Keratinocyte (primary cell): Measurements from ENCODE around the gene MLLT10. TPM values are rescaled to one million over a fixed set of nuclear protein-coding genes. Genes with fewer than 3 reads are reported as not detected.
"Not testable (repeated sequence)": the region's sequence is repeated elsewhere in the genome, so short reads cannot be mapped to it uniquely, and the experiment has no call there.

Source experiments
- DNase-seq: peaks from one replicate; pipeline ENCODE4 v3.0.0-alpha.2; 2011; ENCODE audit warnings: low read depth, missing footprints, low spot score
- FAIRE-seq: peaks from 2 replicates; lab custom pipeline; 2011; peaks lifted over from hg19 to GRCh38; lab: Jason Lieb, UNC
- H2AFZ ChIP-seq: 2 replicates; pipeline ENCODE4 v1.6.0; 2012; ENCODE audit warnings: low read length, control low read depth, inconsistent platforms; ENCODE audit not compliant: control insufficient read depth
- H3K27ac ChIP-seq: 2 replicates; pipeline ENCODE4 v1.5.1; 2011; ENCODE audit warnings: low read length; ENCODE audit not compliant: control insufficient read depth, insufficient read depth
- H3K27me3 ChIP-seq: 3 replicates; pipeline ENCODE4 v1.6.0; 2011; ENCODE audit warnings: low read length; ENCODE audit not compliant: control insufficient read depth, insufficient read depth; ENCODE audit errors: extremely low read depth
- H3K36me3 ChIP-seq, 2 experiments: 2 replicates in 1 of 2; 3 replicates in 1 of 2; pipeline ENCODE4 v1.5.1; 2011; ENCODE audit warnings: low read length in 2 of 2, mild to moderate bottlenecking in 1 of 2; ENCODE audit not compliant: control insufficient read depth in 2 of 2, insufficient read depth in 2 of 2; ENCODE audit errors: extremely low read depth in 1 of 2
- H3K4me1 ChIP-seq: 3 replicates; pipeline ENCODE4 v1.5.1; 2011; ENCODE audit warnings: low read length; ENCODE audit not compliant: control insufficient read depth, insufficient read depth; ENCODE audit errors: extremely low read depth
- H3K4me2 ChIP-seq: 3 replicates; pipeline ENCODE4 v1.6.0; 2011; ENCODE audit warnings: low read depth, low read length; ENCODE audit not compliant: control insufficient read depth, insufficient read depth; ENCODE audit errors: extremely low read depth
- H3K4me3 ChIP-seq, 3 experiments: fragments of 200-600 bp in 1 of 3; sonication (generic) in 1 of 3; 2 replicates in 2 of 3; 3 replicates in 1 of 3; pipeline ENCODE4 v1.5.1; 2011 to 2016; ENCODE audit warnings: low read length in 3 of 3, mild to moderate bottlenecking in 3 of 3, control low read depth in 2 of 3, inconsistent platforms in 1 of 3, low read depth in 1 of 3, mixed read lengths in 1 of 3, mixed run types in 1 of 3, moderate library complexity in 1 of 3; ENCODE audit not compliant: control insufficient read depth in 2 of 3, insufficient read depth in 2 of 3; ENCODE audit errors: extremely low read depth in 1 of 3
- H3K79me2 ChIP-seq: 2 replicates; pipeline ENCODE4 v1.6.0; 2012; ENCODE audit warnings: low read length; ENCODE audit not compliant: control insufficient read depth, insufficient read depth
- H3K9ac ChIP-seq: 3 replicates; pipeline ENCODE4 v1.6.0; 2011; ENCODE audit warnings: low read length; ENCODE audit not compliant: control insufficient read depth, insufficient read depth; ENCODE audit errors: extremely low read depth
- H3K9me1 ChIP-seq: 3 replicates; pipeline ENCODE4 v1.6.0; 2011; ENCODE audit warnings: low read length; ENCODE audit not compliant: control insufficient read depth, insufficient read depth; ENCODE audit errors: extremely low read depth
- H3K9me3 ChIP-seq: 2 replicates; pipeline ENCODE4 v1.5.1; 2012; ENCODE audit warnings: low read depth, low read length; ENCODE audit not compliant: control insufficient read depth
- H4K20me1 ChIP-seq: 3 replicates; pipeline ENCODE4 v1.6.0; 2011; ENCODE audit warnings: low read length; ENCODE audit not compliant: control insufficient read depth, insufficient read depth; ENCODE audit errors: extremely low read depth
- CTCF ChIP-seq, 3 experiments: IDR thresholded peaks in 1 of 3; conservative IDR thresholded peaks in 1 of 3; optimal IDR thresholded peaks in 1 of 3; 2 replicates in 2 of 3; 3 replicates in 1 of 3; pipeline versions ENCODE3 to v1.5.1; 2011; ENCODE audit warnings: low read length in 3 of 3, mild to moderate bottlenecking in 3 of 3, moderate library complexity in 2 of 3, control low read depth in 1 of 3, inconsistent platforms in 1 of 3; ENCODE audit not compliant: insufficient read depth in 2 of 3; ENCODE audit errors: extremely low read depth in 1 of 3
- EZH2 ChIP-seq: IDR thresholded peaks from one replicate; pipeline ENCODE4 v1.6.1; 2012; ENCODE audit warnings: inconsistent platforms, mild to moderate bottlenecking, low read length, moderate library complexity
- dilution Hi-C: fragments of 300-500 bp; cut with MboI; formaldehyde crosslinking; loops from one replicate; pipeline ENCODE4 v1.7.0; 2020; ENCODE audit warnings: low sequenced_read_pairs; ENCODE audit not compliant: extremely low pct_ligation_motif_present
- polyA plus RNA-seq, 5 experiments: library from polyadenylated mRNA; depleted of rRNA in 3 of 5; stranded (reverse) in 3 of 5; stranded (forward) in 1 of 5; unstranded in 1 of 5; fragments of >200 nt; gene quantifications; 1 replicate in 1 of 5; 2 replicates in 3 of 5; 3 replicates in 1 of 5; pipeline versions ENCODE4 v1.2.1 to v1.2.3, GENCODE V29; 2011 to 2012; ENCODE audit warnings: missing spikeins in 2 of 5, low read depth in 1 of 5, low replicate concordance in 1 of 5

Gene MLLT10
- polyA plus RNA-seq, 1 donor (not counting 4 experiments of a cell fraction or from before 2014, with no cell fraction given), result 40.2 TPM

- no peak overlapping the region for H3K4me3 ChIP-seq
- no peaks in the 10 kb centered on the region for H3K9me3 ChIP-seq
- TF ChIP-seq CTCF (optimal IDR thresholded peaks at IDR 0.05 in 1 of 3, IDR thresholded peaks at IDR 0.05 in 1 of 3, conservative IDR thresholded peaks at IDR 0.05 in 1 of 3; ENCODE audit: extremely low read depth in 1 of 3, insufficient read depth in 2 of 3, low read length in 3 of 3) (no peak), EZH2 (no peak)
- H4K20me1 ChIP-seq, result peaks cover 2% of the 10 kb centered on the region
- H3K4me1 ChIP-seq, result peaks cover 17% of the 10 kb centered on the region
- H3K9me1 ChIP-seq, result no peaks in the 10 kb centered on the region
- no peak overlapping the region for H3K27ac ChIP-seq
- no peak overlapping the region for H3K9ac ChIP-seq
- FAIRE-seq (no peak), DNase-seq (no peak)
- no peaks in the 10 kb centered on the region for H3K27me3 ChIP-seq
- peaks cover 7 to 9% of the 10 kb centered on the region in 2 experiments for H3K36me3 ChIP-seq
- dilution Hi-C loops, result no loop called here
- H3K79me2 ChIP-seq, result peaks cover 40% of the 10 kb centered on the region
- H3K4me2 ChIP-seq, result no peak overlapping the region
- H2AFZ ChIP-seq, result no peak overlapping the region
Observed at GRCh38 chr10:21536874-21537273, 2.8 kb downstream of the MLLT10 start.

- dilution Hi-C loops, H3K4me2 ChIP-seq, H3K4me1 ChIP-seq, H3K9me1 ChIP-seq, H3K9me3 ChIP-seq, FAIRE-seq, H4K20me1 ChIP-seq, DNase-seq, H3K27me3 ChIP-seq, H3K9ac ChIP-seq, H2AFZ ChIP-seq, H3K27ac ChIP-seq, H3K4me3 ChIP-seq: not testable (repeated sequence)
- Histone ChIP-seq H3K79me2 (peaks cover 58% of the 10 kb centered on the region), H3K36me3 (peaks cover 18 to 23% of the 10 kb centered on the region in 2 experiments)
Observed at GRCh38 chr10:21540701-21541100, 6.7 kb downstream of the MLLT10 start.

GRCh38 chr10:21547246-21547645, 13.2 kb downstream of the MLLT10 start:
- FAIRE-seq (no peak), DNase-seq (no peak)
- Histone ChIP-seq H3K36me3 (peaks cover 13 to 17% of the 10 kb centered on the region in 2 experiments), H3K27me3 (no peaks in the 10 kb centered on the region), H3K9ac (no peak overlapping the region), H3K4me1 (no peaks in the 10 kb centered on the region), H4K20me1 (no peaks in the 10 kb centered on the region), H2AFZ (no peak overlapping the region), H3K79me2 (peaks cover 56% of the 10 kb centered on the region), H3K4me3 (no peak overlapping the region), H3K9me1 (no peaks in the 10 kb centered on the region), H3K27ac (no peak overlapping the region), H3K9me3 (no peaks in the 10 kb centered on the region), H3K4me2 (no peak overlapping the region)
- TF ChIP-seq EZH2, result no peak
- TF ChIP-seq CTCF (optimal IDR thresholded peaks at IDR 0.05 in 1 of 3, IDR thresholded peaks at IDR 0.05 in 1 of 3, conservative IDR thresholded peaks at IDR 0.05 in 1 of 3; ENCODE audit: extremely low read depth in 1 of 3, insufficient read depth in 2 of 3, low read length in 3 of 3), result no peak
- dilution Hi-C loops, result no loop called here
